Pulmonary artery endothelial cell (primary cell): ENCODE data around the gene SYT5. TPM values are rescaled to one million over a fixed set of nuclear protein-coding genes. Genes with fewer than 3 reads are reported as not detected.

Experiments used
- DNase-seq: peaks from one replicate; pipeline ENCODE4 v3.0.0-alpha.2; 2011; ENCODE audit warnings: low read depth, low spot score
- total RNA-seq: library from RNA; depleted of rRNA; stranded (reverse); fragments of >200 nt; gene quantifications from 2 replicates; pipeline ENCODE4 v1.2.3, GENCODE V29; 2014

The SYT5 gene
- total RNA-seq, 1 donor from 2014 or later, result not detected

GRCh38 chr19:55147545-55148251 is 32.4 kb downstream of the SYT5 start:
- DNase-seq, result no peak

DNA sequence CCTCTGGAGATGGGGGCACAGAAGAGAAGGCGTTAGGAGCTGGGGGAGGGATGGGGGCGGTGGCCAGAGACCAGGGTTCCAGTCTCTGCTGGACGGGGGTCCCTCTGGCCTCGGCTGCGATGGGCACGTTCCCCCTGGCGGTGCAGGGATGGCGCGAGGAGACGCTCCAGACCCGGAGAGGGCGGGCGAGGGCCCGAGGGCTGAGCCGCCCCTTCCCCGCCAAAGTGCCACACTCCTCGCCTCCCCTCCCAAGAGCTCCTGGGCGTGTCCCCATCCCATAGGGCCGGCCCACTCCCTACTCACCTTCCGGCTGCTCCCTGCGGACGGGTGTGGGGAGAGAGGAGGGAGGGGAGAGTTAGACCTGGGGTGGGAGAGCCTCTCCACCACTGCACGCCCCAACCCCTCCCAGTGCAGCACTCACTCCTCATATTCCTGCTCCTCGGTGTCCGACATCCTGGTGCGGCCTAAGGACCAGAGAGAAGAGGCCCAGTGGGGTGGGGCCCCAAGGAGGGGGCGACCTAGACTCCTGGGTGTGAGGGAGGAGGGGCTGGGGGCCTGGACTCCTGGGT is 33.3 kb downstream of the SYT5 start:
- no peak for DNase-seq

GRCh38 chr19:55146078-55146704 is 33.9 kb downstream of the SYT5 start:
- DNase-seq, result no peak

GRCh38 chr19:55145232-55145631 is 34.9 kb downstream of the SYT5 start:
- DNase-seq, result no peak

GRCh38 chr19:55141696-55142095 is 38.4 kb downstream of the SYT5 start:
- no peak for DNase-seq

- DNase-seq, result no peak
Observed at GRCh38 chr19:55137915-55138314, 42.2 kb downstream of the SYT5 start.

- no peak for DNase-seq
Observed at GRCh38 chr19:55136399-55137102, 43.5 kb downstream of the SYT5 start.

- DNase-seq, result no peak
Observed at GRCh38 chr19:55134736-55135135, 45.4 kb downstream of the SYT5 start.

GRCh38 chr19:55133639-55134444 is 46.2 kb downstream of the SYT5 start:
- DNase-seq, result no peak

DNA sequence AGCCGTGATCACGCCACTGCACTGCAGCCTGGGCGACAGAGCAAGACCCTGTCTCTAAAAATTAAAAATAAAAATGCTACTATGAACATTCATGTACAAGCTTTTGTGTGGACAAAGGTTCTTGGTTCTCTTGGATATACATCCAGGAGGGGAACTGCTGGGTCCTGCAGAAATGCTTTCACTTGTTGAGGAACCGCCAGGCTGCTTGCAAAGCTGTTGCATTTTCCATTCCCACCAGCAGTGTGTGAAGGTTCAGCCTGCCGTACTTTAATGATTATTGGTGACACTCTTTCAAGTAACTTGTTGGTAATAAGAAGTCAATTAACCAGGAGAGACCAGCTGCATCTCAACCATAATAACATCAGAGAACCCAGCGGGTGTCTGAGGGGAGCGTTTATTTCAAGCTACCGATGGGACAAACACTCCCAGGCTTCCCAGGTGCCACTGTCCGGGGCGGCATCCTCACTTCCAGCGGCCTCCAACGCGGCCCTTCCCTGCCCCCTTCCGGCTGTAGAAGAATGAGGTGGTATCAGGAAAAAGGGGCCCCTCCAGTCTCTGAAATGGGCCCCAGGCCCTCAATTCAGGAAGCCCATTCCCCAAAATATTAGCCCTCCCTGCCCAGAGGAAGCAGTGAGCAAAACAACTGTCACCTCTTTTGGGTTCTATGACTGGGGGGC is 47.5 kb downstream of the SYT5 start:
- no peak for DNase-seq

GRCh38 chr19:55131421-55131820 is 48.7 kb downstream of the SYT5 start:
- DNase-seq, result no peak

Other genes with a start within 250 kb of the SYT5 start
- not detected in 2 replicates for gene NLRP7, start 232.8 kb downstream of the SYT5 start, total RNA-seq
- gene NLRP2, start 213.9 kb downstream of the SYT5 start, total RNA-seq, result 0.20 and 0.28 TPM in 2 replicates
- gene GP6, start 142.0 kb downstream of the SYT5 start, total RNA-seq, result not detected in 2 replicates
- gene RDH13, start 117.1 kb downstream of the SYT5 start, total RNA-seq, result 10.6 and 13.8 TPM in 2 replicates
- 4.7 and 7.5 TPM in 2 replicates for gene EPS8L1, start 104.4 kb downstream of the SYT5 start, total RNA-seq
- 34.8 and 37.1 TPM in 2 replicates for gene PPP1R12C, start 62.7 kb downstream of the SYT5 start, total RNA-seq
- 2.0 and 2.3 TPM in 2 replicates for gene TNNT1, start 31.1 kb downstream of the SYT5 start, total RNA-seq
- not detected in 2 replicates for gene TNNI3, start 22.6 kb downstream of the SYT5 start, total RNA-seq
- gene DNAAF3, start 13.7 kb downstream of the SYT5 start, total RNA-seq, result 0.32 and 0.73 TPM in 2 replicates
- gene PTPRH, start 29.2 kb upstream of the SYT5 start, total RNA-seq, result 0.46 and 1.2 TPM in 2 replicates
- 0.73 and 1.1 TPM in 2 replicates for gene TMEM86B, start 48.5 kb upstream of the SYT5 start, total RNA-seq
- gene PPP6R1, start 78.7 kb upstream of the SYT5 start, total RNA-seq, result 32.5 and 33.0 TPM in 2 replicates
- 30.1 and 37.8 TPM in 2 replicates for gene HSPBP1, start 99.8 kb upstream of the SYT5 start, total RNA-seq
- 0.07 and 0.40 TPM in 2 replicates for gene BRSK1, start 103.7 kb upstream of the SYT5 start, total RNA-seq
- gene TMEM150B, start 145.1 kb upstream of the SYT5 start, total RNA-seq, result not detected in 2 replicates
- 4.3 and 4.8 TPM in 2 replicates for gene KMT5C, start 159.6 kb upstream of the SYT5 start, total RNA-seq
- gene COX6B2, start 174.4 kb upstream of the SYT5 start, total RNA-seq, result not detected in 2 replicates
- not detected in 2 replicates for gene GARIN5B, start 183.0 kb upstream of the SYT5 start, total RNA-seq
- gene IL11, start 190.2 kb upstream of the SYT5 start, total RNA-seq, result 0.33 TPM in 1 of 2 replicates, not detected in the other
- not detected in 2 replicates for gene TMEM190, start 196.5 kb upstream of the SYT5 start, total RNA-seq
- 0.21 and 0.46 TPM in 2 replicates for gene TMEM238, start 204.0 kb upstream of the SYT5 start, total RNA-seq
- 208 and 256 TPM in 2 replicates for gene RPL28, start 205.6 kb upstream of the SYT5 start, total RNA-seq
- 150 and 327 TPM in 2 replicates for gene UBE2S, start 227.5 kb upstream of the SYT5 start, total RNA-seq